Uterus (tissue), 2 donors: ENCODE results near the gene TM9SF2.

Source experiments
- POLR2A ChIP-seq, 2 donors: fragments of 450-650 bp; IDR thresholded peaks; one replicate each; pipeline ENCODE4 v1.6.1; 2016; ENCODE audit warnings: antibody characterized with exemption in 2 of 2, mild to moderate bottlenecking in 1 of 2, moderate library complexity in 1 of 2
- TF ChIP-seq, protein P1 (sequence below), 4 experiments: fragments of 200-600 bp in 2 of 4; fragments of 450-650 bp in 2 of 4; sonication (generic) in 2 of 4; IDR thresholded peaks; one replicate each; pipeline ENCODE4 v1.5.1; 2016 to 2019; ENCODE audit warnings: antibody characterized with exemption in 4 of 4, mild to moderate bottlenecking in 2 of 4, moderate library complexity in 1 of 4

DNA sequence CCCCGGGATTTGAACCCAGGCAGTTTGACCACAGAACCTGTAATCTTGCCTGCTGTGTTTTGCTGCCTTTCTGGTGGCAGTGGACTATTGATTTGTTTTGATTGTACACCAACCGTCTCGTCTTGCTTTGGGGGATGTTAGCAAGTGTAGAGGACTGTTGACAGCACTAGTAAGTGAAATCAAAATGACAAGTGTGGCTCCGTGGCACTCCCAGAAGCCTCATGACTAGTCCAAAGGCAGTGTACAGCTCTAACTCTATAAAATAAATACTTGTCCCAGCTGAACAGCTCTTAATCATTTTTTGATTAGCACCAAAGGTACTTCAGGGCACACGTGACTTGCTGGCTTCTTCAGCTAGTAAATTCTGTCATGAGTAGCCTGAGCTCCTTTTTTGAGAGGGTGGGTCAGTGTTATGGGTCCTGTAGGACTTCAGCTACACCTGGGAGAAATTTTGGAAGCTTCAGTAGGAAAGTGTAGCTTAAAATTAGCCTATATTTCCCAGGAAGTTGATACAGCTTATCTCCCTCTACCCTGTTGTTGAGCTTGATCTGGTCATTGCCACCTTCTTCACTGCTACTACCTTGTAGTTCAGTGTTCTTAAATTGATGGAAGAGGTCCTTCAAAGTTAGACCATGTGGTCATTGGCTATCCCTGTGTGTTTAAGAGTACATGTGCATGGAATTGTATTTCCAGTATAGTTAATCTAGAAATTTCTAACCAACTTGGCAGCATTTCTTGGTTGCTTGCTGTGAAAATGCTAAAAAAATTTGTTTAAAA lies 15.1 kb downstream of the TM9SF2 start:
- TF ChIP-seq, protein P1, sequence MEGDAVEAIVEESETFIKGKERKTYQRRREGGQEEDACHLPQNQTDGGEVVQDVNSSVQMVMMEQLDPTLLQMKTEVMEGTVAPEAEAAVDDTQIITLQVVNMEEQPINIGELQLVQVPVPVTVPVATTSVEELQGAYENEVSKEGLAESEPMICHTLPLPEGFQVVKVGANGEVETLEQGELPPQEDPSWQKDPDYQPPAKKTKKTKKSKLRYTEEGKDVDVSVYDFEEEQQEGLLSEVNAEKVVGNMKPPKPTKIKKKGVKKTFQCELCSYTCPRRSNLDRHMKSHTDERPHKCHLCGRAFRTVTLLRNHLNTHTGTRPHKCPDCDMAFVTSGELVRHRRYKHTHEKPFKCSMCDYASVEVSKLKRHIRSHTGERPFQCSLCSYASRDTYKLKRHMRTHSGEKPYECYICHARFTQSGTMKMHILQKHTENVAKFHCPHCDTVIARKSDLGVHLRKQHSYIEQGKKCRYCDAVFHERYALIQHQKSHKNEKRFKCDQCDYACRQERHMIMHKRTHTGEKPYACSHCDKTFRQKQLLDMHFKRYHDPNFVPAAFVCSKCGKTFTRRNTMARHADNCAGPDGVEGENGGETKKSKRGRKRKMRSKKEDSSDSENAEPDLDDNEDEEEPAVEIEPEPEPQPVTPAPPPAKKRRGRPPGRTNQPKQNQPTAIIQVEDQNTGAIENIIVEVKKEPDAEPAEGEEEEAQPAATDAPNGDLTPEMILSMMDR (IDR thresholded peaks at IDR 0.05), result no peak
- no peak for TF ChIP-seq POLR2A (IDR thresholded peaks at IDR 0.05)
